Astrocyte of the cerebellum (primary cell): ENCODE results near the gene TSPOAP1.

Source experiments
- DNase-seq: peaks from one replicate; pipeline ENCODE4 v3.0.0-alpha.2; 2011; ENCODE audit warnings: low read depth
- H3K4me3 ChIP-seq: 2 replicates; pipeline ENCODE4 v1.5.1; 2011; ENCODE audit warnings: mild to moderate bottlenecking, low read depth, low read length, moderate library complexity
- CTCF ChIP-seq: IDR thresholded peaks from 2 replicates; pipeline ENCODE4 v1.5.1; 2012; ENCODE audit warnings: low read length, low read depth, moderate library complexity, mild to moderate bottlenecking; ENCODE audit errors: missing control alignments
- in situ Hi-C: cut with HindIII; loops from 2 replicates; pipeline ENCODE4 v1.10.0; 2017; ENCODE audit warnings: low sequenced_read_pairs

TSPOAP1 gene

GRCh38 chr17:58303971-58304749 lies 24.4 kb downstream of the TSPOAP1 start:
- no peak for DNase-seq
- TF ChIP-seq CTCF = peak; percentile 79
- in situ Hi-C loops = no loop called here
- H3K4me3 ChIP-seq = no peak overlapping the region

GRCh38 chr17:58302919-58303585 lies 25.5 kb downstream of the TSPOAP1 start:
- H3K4me3 ChIP-seq = no peak overlapping the region
- TF ChIP-seq CTCF = no peak
- no peak for DNase-seq
- in situ Hi-C loops = no loop called here

- TF ChIP-seq CTCF = no peak
- H3K4me3 ChIP-seq = no peak overlapping the region
- DNase-seq = no peak
- in situ Hi-C loops = no loop called here
Measured at GRCh38 chr17:58302171-58302918, 26.2 kb downstream of the TSPOAP1 start.

GRCh38 chr17:58301504-58302150 lies 27.0 kb downstream of the TSPOAP1 start:
- no peak overlapping the region for H3K4me3 ChIP-seq
- TF ChIP-seq CTCF = no peak
- no peak for DNase-seq
- in situ Hi-C loops = no loop called here

- in situ Hi-C loops = no loop called here
- DNase-seq = no peak
- no peak overlapping the region for H3K4me3 ChIP-seq
- no peak for TF ChIP-seq CTCF
Measured at GRCh38 chr17:58300336-58300735, 28.3 kb downstream of the TSPOAP1 start.

GRCh38 chr17:58294034-58294433 lies 34.6 kb downstream of the TSPOAP1 start:
- TF ChIP-seq CTCF = no peak
- no peak overlapping the region for H3K4me3 ChIP-seq
- in situ Hi-C loops = loop anchor here (25.0 kb wide), 1 partner anchor 143 kb away; no protein-coding TSS in a partner anchor
- DNase-seq = no peak
